Measurements from ENCODE around the gene TBL1X.

- TF ChIP-seq CTCF (IDR thresholded peaks at IDR 0.05; ENCODE audit: low read depth, low read length) (no peak), MYC (IDR thresholded peaks at IDR 0.05; ENCODE audit: low read depth, low read length) (no peak), MAX (IDR thresholded peaks at IDR 0.05; ENCODE audit: low read depth, low read length) (no peak)
These were observed 320.5 kb downstream of the TBL1X start for GRCh38 chrX:9785254-9785943.

Measured in NB4 (cell line).